Measurements from ENCODE around the gene VPS37C. TPM values are rescaled to one million over a fixed set of nuclear protein-coding genes. Genes with fewer than 3 reads are reported as not detected.

VPS37C gene
- total and polyA plus RNA-seq, 9 of the 15 experiments (the other 6 are each of a cell fraction or from before 2014, with no cell fraction given), result 0.62 to 29.8 (median 11.5) TPM

DNA sequence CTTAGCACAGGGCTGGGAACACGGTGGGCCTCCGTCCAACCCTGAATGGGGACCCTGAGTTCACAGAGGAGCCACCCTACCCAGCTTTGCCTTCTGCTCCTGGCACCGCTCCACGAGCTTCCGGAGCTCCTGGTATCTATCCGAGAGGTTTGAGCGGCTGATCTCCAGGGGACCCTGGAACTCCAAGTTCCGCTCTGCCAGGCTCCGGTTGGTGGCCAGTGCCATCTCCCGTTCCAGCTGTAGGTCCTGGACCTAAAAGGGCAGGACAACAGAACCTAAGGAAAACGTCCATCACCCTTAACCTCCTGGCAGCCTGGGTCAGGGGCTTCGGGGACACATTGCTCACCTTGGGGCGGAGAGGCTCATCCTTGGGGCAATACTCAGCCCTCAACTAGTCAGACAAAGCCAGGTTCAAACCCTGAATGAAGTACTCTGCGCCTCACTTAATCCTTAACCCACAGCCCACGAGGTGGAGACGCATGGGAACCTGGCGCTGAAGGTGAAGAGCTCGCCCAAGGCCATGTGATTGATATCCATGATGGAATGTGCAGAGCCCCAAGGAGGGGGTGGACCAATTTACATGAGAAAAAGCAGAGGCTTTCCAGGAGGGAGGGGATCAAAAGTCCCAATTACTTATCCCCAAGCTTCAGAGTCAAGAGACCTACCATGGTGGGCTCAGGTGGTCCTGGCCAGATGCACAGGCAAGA, 27.1 kb downstream of the VPS37C start:
- Histone ChIP-seq H3K79me2 (ENCODE audit: control insufficient read depth, insufficient read depth, low read length) (no peaks in the 10 kb centered on the region), H4K20me1 (replicated peaks; ENCODE audit: control insufficient read depth, insufficient read depth, low read length) (peaks cover 5% of the 10 kb centered on the region; the same call in 1 of the 2 replicates), H3K36me3 (ENCODE audit: control insufficient read depth, insufficient read depth, low read length) (peaks cover 33% of the 10 kb centered on the region; the same call in 2 of the 3 replicates), H3K9ac (ENCODE audit: insufficient read depth in 1 of 2, low read depth in 2 of 2, low read length in 2 of 2) (no peak overlapping the region), H3K27ac (ENCODE audit: extremely low read depth, low read depth, low read length) (no peak overlapping the region), H3K9me3 (replicated peaks; ENCODE audit: control insufficient read depth, insufficient read depth, low read depth, low read length) (no peaks in the 10 kb centered on the region), H3K4me2 (ENCODE audit: insufficient read depth, low read length) (no peak overlapping the region), H3K4me1 (replicated peaks in 1 of 2; ENCODE audit: control insufficient read depth in 2 of 2, insufficient read depth in 2 of 2, low read length in 2 of 2) (peaks cover 0 to 11% of the 10 kb centered on the region in 2 experiments; a peak in 2 of 5 replicates), H3K9me1 (ENCODE audit: control insufficient read depth, insufficient read depth, low read length) (peaks cover 6% of the 10 kb centered on the region), H3K4me3 (no peak overlapping the region), H2AFZ (ENCODE audit: low read depth, low read length) (no peak overlapping the region), H3K27me3 (ENCODE audit: control insufficient read depth in 2 of 2, insufficient read depth in 2 of 2, low read length in 2 of 2) (no peaks in the 10 kb centered on the region)
- CTCF ChIA-PET (ENCODE audit: low intra/inter-chr PET ratio), result no interaction called here
- DNase-seq (ENCODE audit: extremely low read depth in 1 of 4, low spot score in 3 of 4) (no peak), FAIRE-seq (no peak), ATAC-seq (no peak)
- 86% methylated on average over 17 of the region's 18 CpGs for WGBS (ENCODE audit: insufficient coverage, low coverage, missing lambda C conversion rate)
- POLR2A ChIA-PET, result interaction anchor here (0.6 to 1.1 kb wide), 4 partner anchors 18 to 91 kb away, joined by 3 to 4 read pairs (median 4); no protein-coding TSS in a partner anchor
- intact Hi-C loops (cut with micrococcal nuclease), result loop anchor here (5.0 kb wide), 1 partner anchor 253 kb away; no protein-coding TSS in a partner anchor
- BruUV-seq (replicated peaks), result no TSS peak
- TF ChIP-seq FOXA1 (IDR thresholded peaks at IDR 0.05; ENCODE audit: borderline replicate concordance) (no peak), PBX2 (CRISPR knock-in tag; IDR thresholded peaks at IDR 0.05; ENCODE audit: low read depth) (no peak), PBX2 (tag; conservative IDR thresholded peaks at IDR 0.05; ENCODE audit: low read depth) (no peak), FOXJ2 (tag; IDR thresholded peaks at IDR 0.05) (no peak), PHF20 (IDR thresholded peaks at IDR 0.05; ENCODE audit: partially characterized antibody) (no peak), TEAD2 (tag; IDR thresholded peaks at IDR 0.05) (no peak), PRMT5 (CRISPR knock-in tag; IDR thresholded peaks at IDR 0.05) (no peak), ATF3 (IDR thresholded peaks at IDR 0.05) (no peak), ATF3 (CRISPR knock-in tag; conservative IDR thresholded peaks at IDR 0.05) (no peak), ZZZ3 (IDR thresholded peaks at IDR 0.05) (no peak), HDGF (IDR thresholded peaks at IDR 0.05) (no peak), JUNB (CRISPR knock-in tag; conservative IDR thresholded peaks at IDR 0.05) (no peak)
- in situ Hi-C loops (cut with MboI), result no loop called here
